KOPT-K1 (cell line): Measurements from ENCODE around the gene FGGY.

Experiments
- H3K27ac ChIP-seq: fragments of 200-600 bp; sonication (generic); 2 replicates; pipeline ENCODE4 v1.5.1; 2016; ENCODE audit warnings: antibody characterized with exemption, mild to moderate bottlenecking, low read depth, low read length; ENCODE audit not compliant: poor library complexity, severe bottlenecking
- H3K36me3 ChIP-seq: fragments of 200-600 bp; sonication (generic); 2 replicates; pipeline ENCODE4 v1.5.1; 2017; ENCODE audit warnings: antibody characterized with exemption, mild to moderate bottlenecking, low read length, moderate library complexity; ENCODE audit not compliant: insufficient read depth
- H3K9me3 ChIP-seq: fragments of 200-600 bp; sonication (generic); 2 replicates; pipeline ENCODE4 v1.5.1; 2017; ENCODE audit warnings: antibody characterized with exemption, low read length, mild to moderate bottlenecking; ENCODE audit not compliant: insufficient read depth, poor library complexity, severe bottlenecking

The FGGY gene

GRCh38 chr1:59752556-59753414, 455.9 kb downstream of the FGGY start:
- no peaks in the 10 kb centered on the region for H3K36me3 ChIP-seq
- H3K27ac ChIP-seq = no peak overlapping the region
- no peaks in the 10 kb centered on the region for H3K9me3 ChIP-seq

- Histone ChIP-seq H3K36me3 (no peaks in the 10 kb centered on the region), H3K27ac (no peak overlapping the region), H3K9me3 (no peaks in the 10 kb centered on the region)
Measured at GRCh38 chr1:59755069-59755685, 458.3 kb downstream of the FGGY start.

- no peaks in the 10 kb centered on the region for H3K9me3 ChIP-seq
- H3K27ac ChIP-seq = no peak overlapping the region
- H3K36me3 ChIP-seq = no peaks in the 10 kb centered on the region
Measured at GRCh38 chr1:59757197-59757747, 460.4 kb downstream of the FGGY start.

GRCh38 chr1:59759156-59759925, 462.4 kb downstream of the FGGY start:
- H3K9me3 ChIP-seq = no peaks in the 10 kb centered on the region
- no peak overlapping the region for H3K27ac ChIP-seq

GRCh38 chr1:59761443-59761842, 464.5 kb downstream of the FGGY start:
- Histone ChIP-seq H3K9me3 (no peaks in the 10 kb centered on the region), H3K27ac (no peak overlapping the region), H3K36me3 (no peaks in the 10 kb centered on the region)

More at GRCh38 chr1:59759156-59759925, 462.4 kb downstream of the FGGY start:
- no peaks in the 10 kb centered on the region for H3K36me3 ChIP-seq

- no peaks in the 10 kb centered on the region for H3K9me3 ChIP-seq
- H3K27ac ChIP-seq = no peak overlapping the region
- H3K36me3 ChIP-seq = no peaks in the 10 kb centered on the region
Measured at GRCh38 chr1:59763418-59763817, 466.5 kb downstream of the FGGY start.

- H3K27ac ChIP-seq = no peak overlapping the region
- no peaks in the 10 kb centered on the region for H3K9me3 ChIP-seq
- H3K36me3 ChIP-seq = no peaks in the 10 kb centered on the region
Measured at GRCh38 chr1:59765011-59765730, 468.3 kb downstream of the FGGY start.

- H3K36me3 ChIP-seq = no peaks in the 10 kb centered on the region
- H3K27ac ChIP-seq = no peak overlapping the region
- H3K9me3 ChIP-seq = no peaks in the 10 kb centered on the region
Measured at GRCh38 chr1:59766227-59766855, 469.4 kb downstream of the FGGY start.

GRCh38 chr1:59767119-59767518, 470.2 kb downstream of the FGGY start:
- Histone ChIP-seq H3K36me3 (no peaks in the 10 kb centered on the region), H3K9me3 (no peaks in the 10 kb centered on the region), H3K27ac (no peak overlapping the region)

GRCh38 chr1:59768792-59769735, 472.2 kb downstream of the FGGY start:
- no peaks in the 10 kb centered on the region for H3K9me3 ChIP-seq
- H3K27ac ChIP-seq = no peak overlapping the region
- H3K36me3 ChIP-seq = no peaks in the 10 kb centered on the region

GRCh38 chr1:59769736-59770095, 472.8 kb downstream of the FGGY start:
- Histone ChIP-seq H3K9me3 (no peaks in the 10 kb centered on the region), H3K27ac (no peak overlapping the region)

GRCh38 chr1:59771361-59771760, 474.5 kb downstream of the FGGY start:
- H3K9me3 ChIP-seq = no peaks in the 10 kb centered on the region
- H3K27ac ChIP-seq = no peak overlapping the region
- no peaks in the 10 kb centered on the region for H3K36me3 ChIP-seq

More at GRCh38 chr1:59769736-59770095, 472.8 kb downstream of the FGGY start:
- H3K36me3 ChIP-seq = no peaks in the 10 kb centered on the region

GRCh38 chr1:59775480-59775879, 478.6 kb downstream of the FGGY start:
- H3K27ac ChIP-seq = no peak overlapping the region
- H3K9me3 ChIP-seq = no peaks in the 10 kb centered on the region
- no peaks in the 10 kb centered on the region for H3K36me3 ChIP-seq
